Suprapubic skin (tissue), 4 donors: ENCODE results near the gene STARD13. TPM values are rescaled to one million over a fixed set of nuclear protein-coding genes. Genes with fewer than 3 reads are reported as not detected.
"Not testable (repeated sequence)": the region's sequence is repeated elsewhere in the genome, so short reads cannot be mapped to it uniquely, and the experiment has no call there.

Source experiments
- DNase-seq, 2 donors: peaks; one replicate each; pipeline ENCODE4 v3.0.0-alpha.2; 2019; ENCODE audit warnings: low spot score in 2 of 2
- H3K27ac ChIP-seq: fragments of 200-600 bp; sonication (generic); one replicate; pipeline ENCODE4 v1.5.1; 2019
- H3K27me3 ChIP-seq: fragments of 200-600 bp; sonication (generic); one replicate; pipeline ENCODE4 v1.5.1; 2019
- H3K36me3 ChIP-seq: fragments of 200-600 bp; sonication (generic); one replicate; pipeline ENCODE4 v1.5.1; 2019
- H3K4me1 ChIP-seq: fragments of 200-600 bp; sonication (generic); one replicate; pipeline ENCODE4 v1.5.1; 2019
- H3K4me3 ChIP-seq: fragments of 200-600 bp; sonication (generic); one replicate; pipeline ENCODE4 v1.5.1; 2019; ENCODE audit warnings: mild to moderate bottlenecking
- H3K9me3 ChIP-seq: fragments of 200-600 bp; sonication (generic); one replicate; pipeline ENCODE4 v1.5.1; 2019
- CTCF ChIP-seq, 2 donors: fragments of 200-600 bp in 1 of 2; fragments of 450-650 bp in 1 of 2; sonication (generic) in 1 of 2; IDR thresholded peaks; one replicate each; pipeline ENCODE4 v1.5.1; 2016 to 2019; ENCODE audit warnings: antibody characterized with exemption in 2 of 2, mild to moderate bottlenecking in 1 of 2, moderate library complexity in 1 of 2
- EP300 ChIP-seq: sonication (generic); formaldehyde crosslinking; IDR thresholded peaks from one replicate; pipeline ENCODE4 v1.6.1; 2017; ENCODE audit warnings: antibody characterized with exemption
- POLR2A ChIP-seq, 2 donors: fragments of 450-650 bp; IDR thresholded peaks; one replicate each; pipeline ENCODE4 v1.6.1; 2017; ENCODE audit warnings: antibody characterized with exemption in 2 of 2, mild to moderate bottlenecking in 2 of 2, moderate library complexity in 2 of 2
- POLR2AphosphoS5 ChIP-seq, 3 donors: sonication (generic); formaldehyde crosslinking; IDR thresholded peaks; one replicate each; pipeline ENCODE4 v1.6.1; 2017; ENCODE audit warnings: antibody characterized with exemption in 3 of 3
- WGBS: methylation state at CpG from one replicate; pipeline ENCODE4 v1.1.5; 2018; 5-methylcytosine and 5-hydroxymethylcytosine counted together
- total RNA-seq, 4 donors: library from RNA; depleted of rRNA; stranded (reverse); fragments of >200 nt; gene quantifications; one replicate each; pipeline ENCODE4 v1.1.0, GENCODE V29; 2016

The STARD13 gene
- total RNA-seq, 4 donors from 2014 or later = 7.9 to 31.4 (median 15.9) TPM

GRCh38 chr13:33181264-33181663, 104.3 kb downstream of the STARD13 start:
- Histone ChIP-seq H3K27ac (no peak overlapping the region), H3K36me3 (no peaks in the 10 kb centered on the region), H3K4me3 (no peak overlapping the region), H3K9me3 (no peaks in the 10 kb centered on the region), H3K4me1 (peaks cover 13% of the 10 kb centered on the region), H3K27me3 (no peaks in the 10 kb centered on the region)
- DNase-seq = no peak
- no peak for TF ChIP-seq EP300
- no peak for TF ChIP-seq POLR2A (IDR thresholded peaks at IDR 0.05)
- TF ChIP-seq POLR2AphosphoS5 (IDR thresholded peaks at IDR 0.05) = no peak
- no peak for TF ChIP-seq CTCF (IDR thresholded peaks at IDR 0.05)

DNA sequence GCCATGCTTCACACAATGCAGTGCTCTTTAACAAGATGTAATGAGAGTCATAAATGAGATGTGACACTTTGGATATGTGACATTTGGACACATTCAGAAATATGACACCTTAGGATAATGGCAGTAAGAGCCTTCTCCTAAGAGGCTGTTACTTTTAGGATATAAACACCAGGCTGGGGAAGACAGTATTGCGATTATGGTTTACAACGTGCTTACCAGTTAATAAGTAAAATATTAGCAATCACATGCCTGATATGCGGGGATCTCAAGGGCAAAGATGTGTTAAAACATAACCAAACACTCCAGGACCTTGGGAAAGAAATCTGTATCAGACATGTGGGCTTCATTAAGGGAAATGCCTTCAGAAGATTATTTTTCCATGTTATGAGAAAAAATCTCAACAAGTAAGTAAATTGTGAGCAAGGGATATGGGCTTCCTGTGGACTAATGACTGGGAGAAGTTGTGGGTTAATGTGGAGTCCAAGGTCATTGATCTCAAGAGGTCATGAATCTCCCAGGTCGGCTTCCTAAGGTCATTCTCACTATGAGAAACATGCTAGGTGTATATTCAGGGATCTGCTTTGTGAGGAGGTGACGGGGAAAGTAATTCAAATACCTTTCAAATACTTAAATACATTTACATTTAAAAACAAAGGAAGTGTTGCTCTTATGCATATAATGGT, 105.3 kb downstream of the STARD13 start:
- DNase-seq = no peak
- Histone ChIP-seq H3K9me3 (no peaks in the 10 kb centered on the region), H3K4me3 (no peak overlapping the region), H3K4me1 (peaks cover 14% of the 10 kb centered on the region), H3K27me3 (no peaks in the 10 kb centered on the region), H3K27ac (no peak overlapping the region), H3K36me3 (no peaks in the 10 kb centered on the region)
- TF ChIP-seq EP300 = no peak
- no peak for TF ChIP-seq POLR2A (IDR thresholded peaks at IDR 0.05)
- TF ChIP-seq CTCF (IDR thresholded peaks at IDR 0.05) = no peak
- TF ChIP-seq POLR2AphosphoS5 (IDR thresholded peaks at IDR 0.05) = no peak
- 75% methylated on average over 5 of the region's 5 CpGs for WGBS

DNA sequence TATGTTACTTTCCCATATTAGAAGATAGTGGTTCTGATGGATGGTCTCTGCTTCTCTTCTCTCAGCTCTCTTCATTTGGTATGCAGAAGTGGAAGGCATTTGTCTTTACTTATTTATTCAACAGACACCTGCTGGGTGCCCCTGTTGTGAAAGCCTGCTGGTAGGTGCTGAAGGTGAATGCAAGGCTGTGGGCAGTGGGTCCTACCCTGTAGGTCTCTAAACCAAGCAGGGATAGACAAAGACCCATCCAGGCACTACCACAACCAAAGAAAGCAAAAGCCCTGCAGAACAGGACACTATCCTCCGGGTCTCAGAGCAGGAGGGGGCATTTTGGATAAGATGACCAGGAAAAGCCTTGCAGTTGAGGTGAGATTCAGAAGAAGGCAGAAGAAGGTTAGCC, 106.1 kb downstream of the STARD13 start:
- no peak for TF ChIP-seq CTCF (IDR thresholded peaks at IDR 0.05)
- DNase-seq = no peak
- Histone ChIP-seq H3K36me3 (no peaks in the 10 kb centered on the region), H3K4me3 (no peak overlapping the region), H3K9me3 (no peaks in the 10 kb centered on the region), H3K27me3 (no peaks in the 10 kb centered on the region), H3K27ac (no peak overlapping the region), H3K4me1 (peaks cover 14% of the 10 kb centered on the region)
- 100% methylated on average over 1 of the region's 1 CpG for WGBS

GRCh38 chr13:33178209-33178840, 107.2 kb downstream of the STARD13 start:
- Histone ChIP-seq H3K9me3 (no peaks in the 10 kb centered on the region), H3K36me3 (no peaks in the 10 kb centered on the region), H3K4me1 (peaks cover 11% of the 10 kb centered on the region), H3K4me3 (no peak overlapping the region), H3K27ac (no peak overlapping the region), H3K27me3 (no peaks in the 10 kb centered on the region)
- no peak for TF ChIP-seq POLR2A (IDR thresholded peaks at IDR 0.05)
- TF ChIP-seq POLR2AphosphoS5 (IDR thresholded peaks at IDR 0.05) = no peak
- no peak for TF ChIP-seq CTCF (IDR thresholded peaks at IDR 0.05)
- no peak for TF ChIP-seq EP300
- no peak for DNase-seq
- WGBS = 61% methylated on average over 4 of the region's 4 CpGs

GRCh38 chr13:33177340-33178208, 108.0 kb downstream of the STARD13 start:
- not testable (repeated sequence) for H3K4me3 ChIP-seq, H3K4me1 ChIP-seq, H3K27me3 ChIP-seq, H3K27ac ChIP-seq, DNase-seq, H3K36me3 ChIP-seq, H3K9me3 ChIP-seq
- WGBS = 77% methylated on average over 4 of the region's 4 CpGs
